PC-9 (cell line): ENCODE data around the gene DAAM2. TPM values are rescaled to one million over a fixed set of nuclear protein-coding genes. Genes with fewer than 3 reads are reported as not detected.

ENCODE experiments used
- BruUV-seq: library from RNA; stranded (reverse); fragments of 400-500 nt; replicated peaks from 2 replicates; lab custom pipeline; 2021; lab: Mats Ljungman, UMichigan
- CTCF ChIA-PET: fragments of 300-600 bp; sonication (Branson Sonifier 250); formaldehyde crosslinking; loops from one replicate; lab custom pipeline; 2022; ENCODE audit warnings: antibody characterized with exemption; lab: Charles Lee
- POLR2A ChIA-PET: fragments of 300-600 bp; sonication (Branson Sonifier 250); formaldehyde crosslinking; loops from one replicate; lab custom pipeline; 2022; ENCODE audit warnings: antibody characterized with exemption; ENCODE audit not compliant: unreplicated experiment; lab: Charles Lee
- DNase-seq, 2 experiments: peaks; one replicate each; pipeline versions ENCODE4 v3.0.0 to v3.0.0-alpha.2; 2015 to 2022; ENCODE audit warnings: mixed read lengths in 1 of 2
- H2AFZ ChIP-seq: fragments of 200-600 bp; sonication (generic); 2 replicates; pipeline ENCODE4 v1.8.1; 2017; ENCODE audit warnings: antibody characterized with exemption
- H3F3A ChIP-seq: fragments of 200-600 bp; sonication (generic); 2 replicates; pipeline ENCODE4 v1.8.1; 2017; ENCODE audit warnings: antibody characterized with exemption, mild to moderate bottlenecking, low read depth; ENCODE audit not compliant: insufficient read depth
- H3K27ac ChIP-seq: fragments of 200-600 bp; sonication (generic); 2 replicates; pipeline ENCODE4 v1.6.1; 2016; ENCODE audit warnings: mixed run types
- H3K27me3 ChIP-seq: fragments of 200-600 bp; sonication (generic); 2 replicates; pipeline ENCODE4 v1.6.1; 2016; ENCODE audit warnings: low read depth, mixed run types; ENCODE audit not compliant: insufficient read depth
- H3K36me3 ChIP-seq: fragments of 200-600 bp; sonication (generic); 2 replicates; pipeline ENCODE4 v1.6.1; 2016; ENCODE audit warnings: low read depth, mixed run types
- H3K4me1 ChIP-seq: fragments of 200-600 bp; sonication (generic); replicated peaks from 2 replicates; pipeline ENCODE4 v1.6.1; 2016; ENCODE audit warnings: mixed run types; ENCODE audit not compliant: insufficient read depth
- H3K4me2 ChIP-seq: fragments of 200-600 bp; sonication (generic); 2 replicates; pipeline ENCODE4 v1.6.1; 2017; ENCODE audit warnings: mixed run types
- H3K4me3 ChIP-seq: fragments of 200-600 bp; sonication (generic); 2 replicates; pipeline ENCODE4 v1.6.1; 2016; ENCODE audit warnings: mixed run types
- H3K79me2 ChIP-seq: fragments of 200-600 bp; sonication (generic); 2 replicates; pipeline ENCODE4 v1.6.1; 2017; ENCODE audit warnings: low read depth, mixed run types
- H3K9me2 ChIP-seq: fragments of 200-600 bp; sonication (generic); 2 replicates; pipeline ENCODE4 v1.8.1; 2017; ENCODE audit warnings: mild to moderate bottlenecking; ENCODE audit not compliant: insufficient read depth
- H3K9me3 ChIP-seq: fragments of 200-600 bp; sonication (generic); 2 replicates; pipeline ENCODE4 v1.8.1; 2016; ENCODE audit warnings: low read depth; ENCODE audit not compliant: insufficient read depth
- H4K20me1 ChIP-seq: fragments of 200-600 bp; sonication (generic); 2 replicates; pipeline ENCODE4 v1.8.1; 2017; ENCODE audit not compliant: insufficient read depth
- EZH2 ChIP-seq: fragments of 200-600 bp; sonication (generic); IDR thresholded peaks from 2 replicates; pipeline ENCODE4 v1.8.0; 2017; ENCODE audit warnings: antibody characterized with exemption, low read depth
- intact Hi-C: fragments of 100-400 bp; cut with micrococcal nuclease; formaldehyde crosslinking; loops from one replicate; pipeline ENCODE4 v1.10.0; 2022; ENCODE audit not compliant: unreplicated experiment
- total RNA-seq: library from RNA; stranded (reverse); gene quantifications from 2 replicates; pipeline ENCODE4 v1.2.3, GENCODE V29; 2021
- TF ChIP-seq, protein P1 (sequence below): fragments of 200-600 bp; sonication (generic); conservative IDR thresholded peaks from 2 replicates; pipeline ENCODE4 v1.6.1; 2017; ENCODE audit warnings: mixed run types, antibody characterized with exemption, mild to moderate bottlenecking, moderate library complexity

The DAAM2 gene
- total RNA-seq, 1 experiment from 2014 or later, result not detected

DNA sequence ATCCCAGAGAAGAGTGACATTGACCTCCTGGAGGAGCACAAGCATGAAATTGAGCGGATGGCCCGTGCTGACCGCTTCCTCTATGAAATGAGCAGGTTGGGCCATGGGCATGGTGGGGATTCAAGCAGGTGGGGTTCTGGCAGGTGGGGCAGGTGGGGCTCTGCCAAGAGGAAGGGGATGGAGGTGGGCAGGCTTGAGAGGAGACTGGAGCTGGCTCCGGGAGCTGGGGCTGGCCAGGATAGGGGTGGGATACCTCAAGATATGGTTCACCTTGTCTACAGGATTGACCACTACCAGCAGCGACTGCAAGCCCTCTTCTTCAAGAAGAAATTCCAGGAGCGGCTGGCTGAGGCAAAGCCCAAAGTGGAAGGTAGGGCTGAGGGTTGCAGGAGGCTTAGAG lies 99.2 kb downstream of the DAAM2 start:
- Histone ChIP-seq H3K9me2 (no peaks in the 10 kb centered on the region), H3K4me1 (no peaks in the 10 kb centered on the region), H3K79me2 (no peaks in the 10 kb centered on the region), H3K9me3 (no peaks in the 10 kb centered on the region), H3F3A (no peaks in the 10 kb centered on the region), H3K36me3 (no peaks in the 10 kb centered on the region), H3K4me3 (no peak overlapping the region), H4K20me1 (no peaks in the 10 kb centered on the region), H2AFZ (no peak overlapping the region), H3K27me3 (peaks cover 40% of the 10 kb centered on the region), H3K27ac (no peak overlapping the region), H3K4me2 (no peak overlapping the region)
- CTCF ChIA-PET, result no interaction called here
- no TSS peak for BruUV-seq
- intact Hi-C loops, result no loop called here
- TF ChIP-seq, protein P1, sequence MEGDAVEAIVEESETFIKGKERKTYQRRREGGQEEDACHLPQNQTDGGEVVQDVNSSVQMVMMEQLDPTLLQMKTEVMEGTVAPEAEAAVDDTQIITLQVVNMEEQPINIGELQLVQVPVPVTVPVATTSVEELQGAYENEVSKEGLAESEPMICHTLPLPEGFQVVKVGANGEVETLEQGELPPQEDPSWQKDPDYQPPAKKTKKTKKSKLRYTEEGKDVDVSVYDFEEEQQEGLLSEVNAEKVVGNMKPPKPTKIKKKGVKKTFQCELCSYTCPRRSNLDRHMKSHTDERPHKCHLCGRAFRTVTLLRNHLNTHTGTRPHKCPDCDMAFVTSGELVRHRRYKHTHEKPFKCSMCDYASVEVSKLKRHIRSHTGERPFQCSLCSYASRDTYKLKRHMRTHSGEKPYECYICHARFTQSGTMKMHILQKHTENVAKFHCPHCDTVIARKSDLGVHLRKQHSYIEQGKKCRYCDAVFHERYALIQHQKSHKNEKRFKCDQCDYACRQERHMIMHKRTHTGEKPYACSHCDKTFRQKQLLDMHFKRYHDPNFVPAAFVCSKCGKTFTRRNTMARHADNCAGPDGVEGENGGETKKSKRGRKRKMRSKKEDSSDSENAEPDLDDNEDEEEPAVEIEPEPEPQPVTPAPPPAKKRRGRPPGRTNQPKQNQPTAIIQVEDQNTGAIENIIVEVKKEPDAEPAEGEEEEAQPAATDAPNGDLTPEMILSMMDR, result no peak
- no peak for DNase-seq
- POLR2A ChIA-PET, result interaction anchor here (0.7 kb wide), 1 partner anchor 1342 kb away, joined by 3 read pairs; no protein-coding TSS in a partner anchor

DNA sequence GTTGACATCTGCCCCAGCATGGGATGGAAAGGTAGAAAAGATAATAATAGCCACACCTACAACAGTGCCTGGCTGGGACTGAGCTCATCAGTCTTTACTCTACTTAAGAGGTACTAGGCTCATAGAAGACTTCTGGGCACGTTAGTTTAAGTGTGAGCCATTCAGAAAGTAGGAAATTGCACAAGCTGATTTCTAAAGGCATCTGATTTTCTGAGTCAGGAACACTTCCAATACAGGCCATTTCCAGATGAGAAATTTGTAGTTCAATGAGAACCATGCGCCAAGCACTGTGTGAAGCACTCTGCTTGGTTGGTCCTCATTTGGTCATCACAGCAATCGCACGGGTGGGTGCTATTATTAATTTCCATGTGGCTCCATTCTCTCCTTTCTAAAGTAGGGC lies 99.8 kb downstream of the DAAM2 start:
- intact Hi-C loops, result no loop called here
- H3K79me2 ChIP-seq, result no peaks in the 10 kb centered on the region
- no peaks in the 10 kb centered on the region for H3K9me3 ChIP-seq
- no peaks in the 10 kb centered on the region for H3K4me1 ChIP-seq
- no peak overlapping the region for H3K4me2 ChIP-seq
- ChIA-PET CTCF (no interaction called here), POLR2A (no interaction called here)
- no peaks in the 10 kb centered on the region for H4K20me1 ChIP-seq
- no peak overlapping the region for H3K27ac ChIP-seq
- no peak overlapping the region for H3K4me3 ChIP-seq
- H3K27me3 ChIP-seq, result peaks cover 34% of the 10 kb centered on the region
- H3K36me3 ChIP-seq, result no peaks in the 10 kb centered on the region
- H3F3A ChIP-seq, result no peaks in the 10 kb centered on the region
- BruUV-seq, result no TSS peak
- no peak overlapping the region for H2AFZ ChIP-seq
- DNase-seq, result no peak
- TF ChIP-seq, protein P1, result no peak
- no peak for TF ChIP-seq EZH2
- H3K9me2 ChIP-seq, result no peaks in the 10 kb centered on the region

DNA sequence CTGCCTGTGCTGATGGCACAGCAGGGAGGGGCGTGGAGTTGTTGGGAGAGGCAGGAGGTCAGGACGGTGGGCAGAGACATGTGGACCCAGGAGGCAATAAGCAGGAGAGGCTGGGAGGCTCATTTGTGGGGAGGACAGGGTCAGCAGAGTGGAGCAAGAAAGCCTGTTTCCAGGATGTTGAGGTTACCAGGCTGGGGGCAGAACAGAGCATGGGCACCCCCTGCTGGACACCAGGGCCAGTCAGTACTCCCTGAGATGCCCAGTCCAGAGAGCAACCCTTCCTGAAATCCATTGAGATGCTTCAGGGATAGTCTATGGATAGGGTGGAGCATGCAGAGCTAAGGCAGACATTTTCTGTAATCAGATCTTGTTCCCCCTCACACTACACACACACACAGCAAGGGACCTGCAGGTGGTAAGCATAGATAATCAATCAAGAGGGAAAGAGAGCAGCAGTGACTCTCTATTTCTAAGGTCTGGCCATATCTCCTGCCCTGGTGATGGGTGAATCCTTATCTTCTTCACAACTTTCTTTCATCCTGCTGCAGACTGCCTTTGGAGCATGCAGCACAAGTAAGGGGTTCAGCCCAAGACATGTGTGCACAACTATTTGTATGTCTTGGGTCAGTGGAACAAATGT lies 100.4 kb downstream of the DAAM2 start:
- Histone ChIP-seq H2AFZ (no peak overlapping the region), H4K20me1 (no peaks in the 10 kb centered on the region), H3F3A (no peaks in the 10 kb centered on the region), H3K4me1 (no peaks in the 10 kb centered on the region), H3K4me2 (no peak overlapping the region), H3K27ac (no peak overlapping the region), H3K36me3 (no peaks in the 10 kb centered on the region), H3K27me3 (peaks cover 30% of the 10 kb centered on the region), H3K79me2 (no peaks in the 10 kb centered on the region), H3K9me3 (no peaks in the 10 kb centered on the region), H3K9me2 (no peaks in the 10 kb centered on the region), H3K4me3 (no peak overlapping the region)
- TF ChIP-seq, protein P1, result peak; percentile 57
- no peak for TF ChIP-seq EZH2
- BruUV-seq, result no TSS peak
- ChIA-PET POLR2A (no interaction called here), CTCF (no interaction called here)
- intact Hi-C loops, result no loop called here
- DNase-seq, result peak in 1 of 2 experiments; percentile 3
